HepG2 (cell line): ENCODE results near the gene SRD5A1. TPM values are rescaled to one million over a fixed set of nuclear protein-coding genes. Genes with fewer than 3 reads are reported as not detected.

Source experiments
- GFI1 ChIP-seq: sonication (generic); formaldehyde crosslinking; IDR thresholded peaks from 2 replicates; pipeline ENCODE4 v1.5.0; 2020; ENCODE audit warnings: missing genetic modification reagents, mild to moderate bottlenecking, borderline replicate concordance
- MEIS1 ChIP-seq: sonication (generic); formaldehyde crosslinking; IDR thresholded peaks from 2 replicates; pipeline ENCODE4 v1.9.0; 2021; ENCODE audit warnings: mild to moderate bottlenecking, missing genetic modification reagents, moderate library complexity, borderline replicate concordance
- SRY ChIP-seq: sonication (generic); formaldehyde crosslinking; IDR thresholded peaks from 2 replicates; pipeline ENCODE4 v1.8.0; 2022; ENCODE audit warnings: mild to moderate bottlenecking, missing genetic modification reagents
- TBP ChIP-seq: sonication (generic); formaldehyde crosslinking; IDR thresholded peaks from 2 replicates; pipeline ENCODE4 v1.5.0; 2020; ENCODE audit warnings: missing genetic modification reagents
- ZNF124 ChIP-seq: sonication (generic); formaldehyde crosslinking; IDR thresholded peaks from 2 replicates; pipeline ENCODE4 v1.4.0; 2020; ENCODE audit warnings: missing genetic modification reagents
- ZNF251 ChIP-seq: sonication (generic); formaldehyde crosslinking; IDR thresholded peaks from 2 replicates; pipeline ENCODE4 v1.9.0; 2021; ENCODE audit warnings: mild to moderate bottlenecking, missing genetic modification reagents
- ZNF326 ChIP-seq: sonication (generic); formaldehyde crosslinking; IDR thresholded peaks from 2 replicates; pipeline ENCODE4 v1.4.0; 2020; ENCODE audit warnings: missing genetic modification reagents, borderline replicate concordance
- ZNF713 ChIP-seq: sonication (generic); formaldehyde crosslinking; IDR thresholded peaks from 2 replicates; pipeline ENCODE4 v1.4.0; 2020; ENCODE audit warnings: mild to moderate bottlenecking, missing genetic modification reagents
- ZSCAN29 ChIP-seq: sonication (generic); formaldehyde crosslinking; conservative IDR thresholded peaks from 2 replicates; pipeline ENCODE4 v1.4.0; 2020; ENCODE audit warnings: mild to moderate bottlenecking, missing genetic modification reagents
- polyA plus RNA-seq, 8 experiments: library from polyadenylated mRNA; depleted of rRNA in 3 of 8; stranded (reverse) in 7 of 8; unstranded in 1 of 8; fragments of >200 nt; fragmentation: Illumina TruSeq in 4 of 8; extraction: Trizol in 4 of 8; gene quantifications; 2 replicates each; pipeline versions ENCODE4 v1.2.1 to v1.2.3, GENCODE V29; 2011 to 2016; ENCODE audit warnings: low read depth in 4 of 8, missing spikeins in 1 of 8, mixed read lengths in 1 of 8; ENCODE audit not compliant: insufficient read depth in 1 of 8
- total RNA-seq, 5 experiments: library from RNA; depleted of rRNA; stranded (reverse); fragments of >200 nt; fragmentation: Illumina TruSeq; extraction: Trizol; gene quantifications; 2 replicates each; pipeline ENCODE4 v1.2.3, GENCODE V29; 2016; ENCODE audit warnings: low read depth in 1 of 5
- TF ChIP-seq, protein P1 (sequence below): sonication (generic); formaldehyde crosslinking; IDR thresholded peaks from 2 replicates; pipeline ENCODE4 v1.5.0; 2020; ENCODE audit warnings: mild to moderate bottlenecking, missing genetic modification reagents, borderline replicate concordance
- TF ChIP-seq, protein P2 (sequence below): sonication (generic); formaldehyde crosslinking; IDR thresholded peaks from 2 replicates; pipeline ENCODE4 v1.5.0; 2020; ENCODE audit warnings: missing genetic modification reagents, mild to moderate bottlenecking, borderline replicate concordance
- TF ChIP-seq, protein P3 (sequence below): conservative IDR thresholded peaks from 2 replicates; pipeline ENCODE4 v1.6.1; 2018; ENCODE audit warnings: missing genetic modification reagents
- TF ChIP-seq, protein P4 (sequence below): sonication (generic); formaldehyde crosslinking; IDR thresholded peaks from 2 replicates; pipeline ENCODE4 v1.4.0; 2020; ENCODE audit warnings: mild to moderate bottlenecking, low read depth, missing genetic modification reagents
- TF ChIP-seq, protein P5 (sequence below): sonication (generic); formaldehyde crosslinking; IDR thresholded peaks from 2 replicates; pipeline ENCODE4 v1.8.1; 2023; ENCODE audit warnings: mild to moderate bottlenecking, moderate library complexity, missing genetic modification reagents

SRD5A1 gene
- total and polyA plus RNA-seq, 2 of the 13 experiments (the other 11 are each of a cell fraction or from before 2014, with no cell fraction given), result 6.1 to 9.9 TPM

DNA sequence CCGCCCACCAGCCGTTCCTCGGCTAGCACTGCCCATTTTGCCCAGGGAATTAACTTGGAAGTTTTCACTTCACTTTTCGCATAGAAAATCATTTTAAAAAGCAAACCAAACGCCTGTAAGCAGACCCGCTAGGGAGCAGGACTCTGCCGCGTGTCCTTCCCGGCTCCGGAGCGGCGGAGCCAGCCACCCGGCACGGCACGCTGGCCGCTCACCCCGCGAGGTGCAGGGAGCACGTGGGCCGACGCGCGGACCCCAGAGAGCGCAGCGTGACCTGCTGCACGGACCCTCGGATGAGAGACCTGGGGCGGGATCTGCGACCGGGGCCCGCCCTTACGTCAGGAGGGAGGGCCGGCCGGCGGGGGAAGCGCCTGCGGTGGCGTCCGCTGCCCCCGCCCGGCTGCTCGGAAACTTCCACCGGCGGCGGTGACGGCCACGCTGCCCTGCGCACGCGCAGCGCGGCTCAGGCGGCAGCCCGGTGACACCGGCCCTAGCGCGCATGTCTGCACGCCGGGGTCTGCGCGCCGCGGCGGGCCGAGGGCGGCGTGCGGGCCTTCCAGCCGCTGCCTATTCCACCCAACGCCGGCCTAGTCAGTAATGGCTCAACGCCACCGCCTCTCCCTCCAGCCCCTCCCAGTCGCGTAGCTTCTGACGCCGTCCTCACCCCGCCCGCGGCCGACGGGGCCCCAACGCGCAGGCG lies 79.5 kb downstream of the SRD5A1 start (continued):
- TF ChIP-seq ZNF124 (CRISPR knock-in tag) (peak; percentile 65; the same call in 1 of the 2 replicates), ZNF713 (CRISPR knock-in tag) (no peak), TBP (CRISPR knock-in tag) (no peak), ZNF251 (CRISPR knock-in tag) (0 out of 2 replicates have a peak, but pooled peaks have one; percentile 12), ZSCAN29 (CRISPR knock-in tag) (no peak), SRY (CRISPR knock-in tag) (peak; percentile 86), GFI1 (CRISPR knock-in tag) (no peak; the same call in 1 of the 2 replicates), MEIS1 (CRISPR knock-in tag) (peak; percentile 90), ZNF326 (CRISPR knock-in tag) (no peak)
- TF ChIP-seq, protein P1, sequence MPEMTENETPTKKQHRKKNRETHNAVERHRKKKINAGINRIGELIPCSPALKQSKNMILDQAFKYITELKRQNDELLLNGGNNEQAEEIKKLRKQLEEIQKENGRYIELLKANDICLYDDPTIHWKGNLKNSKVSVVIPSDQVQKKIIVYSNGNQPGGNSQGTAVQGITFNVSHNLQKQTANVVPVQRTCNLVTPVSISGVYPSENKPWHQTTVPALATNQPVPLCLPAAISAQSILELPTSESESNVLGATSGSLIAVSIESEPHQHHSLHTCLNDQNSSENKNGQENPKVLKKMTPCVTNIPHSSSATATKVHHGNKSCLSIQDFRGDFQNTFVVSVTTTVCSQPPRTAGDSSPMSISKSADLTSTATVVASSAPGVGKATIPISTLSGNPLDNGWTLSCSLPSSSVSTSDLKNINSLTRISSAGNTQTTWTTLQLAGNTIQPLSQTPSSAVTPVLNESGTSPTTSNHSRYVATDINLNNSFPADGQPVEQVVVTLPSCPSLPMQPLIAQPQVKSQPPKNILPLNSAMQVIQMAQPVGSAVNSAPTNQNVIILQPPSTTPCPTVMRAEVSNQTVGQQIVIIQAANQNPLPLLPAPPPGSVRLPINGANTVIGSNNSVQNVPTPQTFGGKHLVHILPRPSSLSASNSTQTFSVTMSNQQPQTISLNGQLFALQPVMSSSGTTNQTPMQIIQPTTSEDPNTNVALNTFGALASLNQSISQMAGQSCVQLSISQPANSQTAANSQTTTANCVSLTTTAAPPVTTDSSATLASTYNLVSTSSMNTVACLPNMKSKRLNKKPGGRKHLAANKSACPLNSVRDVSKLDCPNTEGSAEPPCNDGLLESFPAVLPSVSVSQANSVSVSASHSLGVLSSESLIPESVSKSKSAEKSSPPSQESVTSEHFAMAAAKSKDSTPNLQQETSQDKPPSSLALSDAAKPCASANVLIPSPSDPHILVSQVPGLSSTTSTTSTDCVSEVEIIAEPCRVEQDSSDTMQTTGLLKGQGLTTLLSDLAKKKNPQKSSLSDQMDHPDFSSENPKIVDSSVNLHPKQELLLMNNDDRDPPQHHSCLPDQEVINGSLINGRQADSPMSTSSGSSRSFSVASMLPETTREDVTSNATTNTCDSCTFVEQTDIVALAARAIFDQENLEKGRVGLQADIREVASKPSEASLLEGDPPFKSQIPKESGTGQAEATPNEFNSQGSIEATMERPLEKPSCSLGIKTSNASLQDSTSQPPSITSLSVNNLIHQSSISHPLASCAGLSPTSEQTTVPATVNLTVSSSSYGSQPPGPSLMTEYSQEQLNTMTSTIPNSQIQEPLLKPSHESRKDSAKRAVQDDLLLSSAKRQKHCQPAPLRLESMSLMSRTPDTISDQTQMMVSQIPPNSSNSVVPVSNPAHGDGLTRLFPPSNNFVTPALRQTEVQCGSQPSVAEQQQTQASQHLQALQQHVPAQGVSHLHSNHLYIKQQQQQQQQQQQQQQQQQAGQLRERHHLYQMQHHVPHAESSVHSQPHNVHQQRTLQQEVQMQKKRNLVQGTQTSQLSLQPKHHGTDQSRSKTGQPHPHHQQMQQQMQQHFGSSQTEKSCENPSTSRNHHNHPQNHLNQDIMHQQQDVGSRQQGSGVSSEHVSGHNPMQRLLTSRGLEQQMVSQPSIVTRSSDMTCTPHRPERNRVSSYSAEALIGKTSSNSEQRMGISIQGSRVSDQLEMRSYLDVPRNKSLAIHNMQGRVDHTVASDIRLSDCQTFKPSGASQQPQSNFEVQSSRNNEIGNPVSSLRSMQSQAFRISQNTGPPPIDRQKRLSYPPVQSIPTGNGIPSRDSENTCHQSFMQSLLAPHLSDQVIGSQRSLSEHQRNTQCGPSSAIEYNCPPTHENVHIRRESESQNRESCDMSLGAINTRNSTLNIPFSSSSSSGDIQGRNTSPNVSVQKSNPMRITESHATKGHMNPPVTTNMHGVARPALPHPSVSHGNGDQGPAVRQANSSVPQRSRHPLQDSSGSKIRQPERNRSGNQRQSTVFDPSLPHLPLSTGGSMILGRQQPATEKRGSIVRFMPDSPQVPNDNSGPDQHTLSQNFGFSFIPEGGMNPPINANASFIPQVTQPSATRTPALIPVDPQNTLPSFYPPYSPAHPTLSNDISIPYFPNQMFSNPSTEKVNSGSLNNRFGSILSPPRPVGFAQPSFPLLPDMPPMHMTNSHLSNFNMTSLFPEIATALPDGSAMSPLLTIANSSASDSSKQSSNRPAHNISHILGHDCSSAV (CRISPR knock-in tag), result no peak
- TF ChIP-seq, protein P2, sequence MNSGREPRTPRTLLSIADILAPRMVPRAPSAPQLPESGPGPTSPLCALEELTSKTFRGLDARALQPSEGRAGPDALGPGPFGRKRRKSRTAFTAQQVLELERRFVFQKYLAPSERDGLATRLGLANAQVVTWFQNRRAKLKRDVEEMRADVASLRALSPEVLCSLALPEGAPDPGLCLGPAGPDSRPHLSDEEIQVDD, result peak; percentile 79
- TF ChIP-seq, protein P3, sequence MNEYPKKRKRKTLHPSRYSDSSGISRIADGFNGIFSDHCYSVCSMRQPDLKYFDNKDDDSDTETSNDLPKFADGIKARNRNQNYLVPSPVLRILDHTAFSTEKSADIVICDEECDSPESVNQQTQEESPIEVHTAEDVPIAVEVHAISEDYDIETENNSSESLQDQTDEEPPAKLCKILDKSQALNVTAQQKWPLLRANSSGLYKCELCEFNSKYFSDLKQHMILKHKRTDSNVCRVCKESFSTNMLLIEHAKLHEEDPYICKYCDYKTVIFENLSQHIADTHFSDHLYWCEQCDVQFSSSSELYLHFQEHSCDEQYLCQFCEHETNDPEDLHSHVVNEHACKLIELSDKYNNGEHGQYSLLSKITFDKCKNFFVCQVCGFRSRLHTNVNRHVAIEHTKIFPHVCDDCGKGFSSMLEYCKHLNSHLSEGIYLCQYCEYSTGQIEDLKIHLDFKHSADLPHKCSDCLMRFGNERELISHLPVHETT (CRISPR knock-in tag), result peak; percentile 21; the same call in 1 of the 2 replicates
- TF ChIP-seq, protein P4, sequence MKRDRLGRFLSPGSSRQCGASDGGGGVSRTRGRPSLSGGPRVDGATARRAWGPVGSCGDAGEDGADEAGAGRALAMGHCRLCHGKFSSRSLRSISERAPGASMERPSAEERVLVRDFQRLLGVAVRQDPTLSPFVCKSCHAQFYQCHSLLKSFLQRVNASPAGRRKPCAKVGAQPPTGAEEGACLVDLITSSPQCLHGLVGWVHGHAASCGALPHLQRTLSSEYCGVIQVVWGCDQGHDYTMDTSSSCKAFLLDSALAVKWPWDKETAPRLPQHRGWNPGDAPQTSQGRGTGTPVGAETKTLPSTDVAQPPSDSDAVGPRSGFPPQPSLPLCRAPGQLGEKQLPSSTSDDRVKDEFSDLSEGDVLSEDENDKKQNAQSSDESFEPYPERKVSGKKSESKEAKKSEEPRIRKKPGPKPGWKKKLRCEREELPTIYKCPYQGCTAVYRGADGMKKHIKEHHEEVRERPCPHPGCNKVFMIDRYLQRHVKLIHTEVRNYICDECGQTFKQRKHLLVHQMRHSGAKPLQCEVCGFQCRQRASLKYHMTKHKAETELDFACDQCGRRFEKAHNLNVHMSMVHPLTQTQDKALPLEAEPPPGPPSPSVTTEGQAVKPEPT (CRISPR knock-in tag), result no peak; the same call in 1 of the 2 replicates
- TF ChIP-seq, protein P5, sequence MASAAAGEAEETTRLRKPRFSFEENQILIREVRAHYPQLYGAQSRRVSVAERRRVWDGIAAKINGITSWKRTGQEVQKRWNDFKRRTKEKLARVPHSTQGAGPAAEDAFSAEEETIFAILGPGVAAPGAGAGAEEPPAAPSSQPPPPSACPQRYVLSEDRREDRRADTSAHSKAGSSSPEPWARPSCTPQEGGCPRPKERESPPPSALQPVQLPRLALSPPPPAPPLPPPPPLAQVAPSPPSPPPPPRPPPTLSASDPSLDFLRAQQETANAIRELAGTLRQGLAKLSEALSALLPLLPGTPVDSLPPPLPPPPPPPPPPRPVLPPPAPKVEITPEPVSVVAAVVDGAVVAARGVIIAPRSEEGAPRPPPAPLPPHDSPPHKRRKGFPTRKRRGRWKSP (CRISPR knock-in tag), result peak; percentile 47; the same call in 1 of the 2 replicates
